ENCODE measurements around the gene ETV4.
A peak's percentile ranks its signal among the peaks of the same experiment; 100 is the strongest.

ETV4 gene
- total RNA-seq: 0 reads per million in 2 donors

GRCh38 chr17:43546319-43547188, at the start of gene ETV4:
ETV4 (minus strand) TSS chr17:43546340; CDS start chr17:43545617, 723 bp downstream.
- DNase-seq: peak; percentile 74

- DNase-seq: no peak
Measured at GRCh38 chr17:43595466-43595865, 49.3 kb upstream of the ETV4 start.

- DNase-seq: no peak
Measured at GRCh38 chr17:43591779-43592562, 45.8 kb upstream of the ETV4 start.

- DNase-seq: no peak
Measured at GRCh38 chr17:43591001-43591400, 44.9 kb upstream of the ETV4 start.

- DNase-seq: no peak
Measured at GRCh38 chr17:43588664-43589435, 42.7 kb upstream of the ETV4 start.

GRCh38 chr17:43588121-43588520, 42.0 kb upstream of the ETV4 start:
- DNase-seq: no peak

- DNase-seq: no peak
Measured at GRCh38 chr17:43587647-43588046, 41.5 kb upstream of the ETV4 start.

GRCh38 chr17:43584666-43585102, 38.5 kb upstream of the ETV4 start:
- no peak for DNase-seq

GRCh38 chr17:43583332-43583731, 37.2 kb upstream of the ETV4 start:
- DNase-seq: no peak

GRCh38 chr17:43581613-43582012, 35.5 kb upstream of the ETV4 start:
- no peak for DNase-seq

- no peak for DNase-seq
Measured at GRCh38 chr17:43581130-43581529, 35.0 kb upstream of the ETV4 start.

GRCh38 chr17:43579566-43580140, 33.5 kb upstream of the ETV4 start:
- DNase-seq: no peak

- DNase-seq: peak; percentile 2
Measured at GRCh38 chr17:43578699-43579565, 32.8 kb upstream of the ETV4 start.

GRCh38 chr17:43578404-43578698, 32.2 kb upstream of the ETV4 start:
- DNase-seq: no peak

GRCh38 chr17:43577664-43578403, 31.7 kb upstream of the ETV4 start:
- DNase-seq: no peak

GRCh38 chr17:43576563-43577229, 30.6 kb upstream of the ETV4 start:
- DNase-seq: peak; percentile 56

- DNase-seq: no peak
Measured at GRCh38 chr17:43574896-43575525, 28.9 kb upstream of the ETV4 start.

- no peak for DNase-seq
Measured at GRCh38 chr17:43574348-43574747, 28.2 kb upstream of the ETV4 start.

- no peak for DNase-seq
Measured at GRCh38 chr17:43573579-43574321, 27.6 kb upstream of the ETV4 start.
